A673 (cell line): Measurements from ENCODE around the gene CLEC18B.
"Not testable (repeated sequence)": the region's sequence is repeated elsewhere in the genome, so short reads cannot be mapped to it uniquely, and the experiment has no call there.

Experiments used
- CTCF ChIP-seq: fragments of 300-800, 200-600 bp; sonication (generic); conservative IDR thresholded peaks from 2 replicates; pipeline ENCODE4 v1.5.1; 2017; ENCODE audit warnings: low read depth, mild to moderate bottlenecking, antibody characterized with exemption, low read length, moderate library complexity, mixed read lengths
- EZH2 ChIP-seq: fragments of 200-600 bp; sonication (generic); IDR thresholded peaks from 2 replicates; pipeline ENCODE4 v1.6.1; 2017; ENCODE audit warnings: borderline replicate concordance, low read depth, mild to moderate bottlenecking, mixed read lengths, antibody characterized with exemption, low read length; ENCODE audit not compliant: poor library complexity, severe bottlenecking

- not testable (repeated sequence) for TF ChIP-seq CTCF, EZH2
Measured at GRCh38 chr16:74410981-74411380, 10.3 kb downstream of the CLEC18B start.
